ENCODE results near the gene NECAB3.

The NECAB3 gene

DNA sequence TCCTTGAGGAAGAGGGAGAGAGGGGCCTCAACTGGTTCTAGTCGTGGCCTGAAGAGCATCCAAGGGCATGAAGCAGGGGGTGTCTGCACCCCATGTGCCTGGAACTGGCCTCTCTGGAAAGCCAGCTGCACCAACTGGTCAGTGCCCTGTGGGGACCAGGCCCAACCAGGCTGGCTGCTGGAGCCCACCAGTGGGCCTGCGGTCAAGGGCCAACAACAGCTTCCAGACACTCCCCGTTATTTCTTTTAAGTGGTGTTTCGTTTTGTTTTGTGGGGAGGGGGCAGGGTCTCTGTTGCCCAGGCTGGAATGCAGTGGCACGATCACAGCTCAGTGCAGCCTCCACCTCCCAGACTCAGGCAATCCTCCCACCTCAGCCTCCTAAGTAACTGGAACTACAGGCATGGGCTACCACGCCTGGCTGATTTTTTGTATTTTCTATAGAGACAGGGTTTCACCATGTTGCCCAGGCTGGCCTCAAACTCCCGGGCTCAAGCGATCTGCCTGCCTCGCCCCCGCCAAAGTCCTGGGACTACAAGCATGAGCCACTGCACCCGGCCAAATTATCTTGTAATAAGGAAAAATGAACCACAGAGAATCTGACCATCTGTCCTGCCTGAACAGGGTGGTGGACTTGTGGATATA lies 24.0 kb downstream of the NECAB3 start:
- Histone ChIP-seq H3K4me2 (ENCODE audit: low read length) (no peak overlapping the region), H3K9me3 (ENCODE audit: low read length) (no peaks in the 10 kb centered on the region), H3K9ac (ENCODE audit: low read length) (no peak overlapping the region), H4K20me1 (ENCODE audit: insufficient read depth, low read length) (no peaks in the 10 kb centered on the region), H3K27ac (ENCODE audit: low read depth, low read length, poor library complexity, severe bottlenecking) (no peak overlapping the region), H3K4me1 (ENCODE audit: insufficient read depth, low read length, severe bottlenecking) (peaks cover 30% of the 10 kb centered on the region), H3F3A (ENCODE audit: insufficient read depth, low read length) (no peaks in the 10 kb centered on the region), H3K79me2 (ENCODE audit: insufficient read depth, low read length) (no peaks in the 10 kb centered on the region), H2AFZ (ENCODE audit: low read length) (no peak overlapping the region), H3K27me3 (ENCODE audit: insufficient read depth, low read length) (no peaks in the 10 kb centered on the region), H3K36me3 (ENCODE audit: insufficient read depth, low read length) (peaks cover 6% of the 10 kb centered on the region; the same call in 1 of the 2 replicates), H3K9me2 (ENCODE audit: low read depth, low read length) (no peaks in the 10 kb centered on the region), H3K4me3 (ENCODE audit: low read depth, low read length, poor library complexity, severe bottlenecking) (no peak overlapping the region)
- TF ChIP-seq EZH2 (IDR thresholded peaks at IDR 0.05; ENCODE audit: borderline replicate concordance, low read length): no peak
- TF ChIP-seq, protein P1, sequence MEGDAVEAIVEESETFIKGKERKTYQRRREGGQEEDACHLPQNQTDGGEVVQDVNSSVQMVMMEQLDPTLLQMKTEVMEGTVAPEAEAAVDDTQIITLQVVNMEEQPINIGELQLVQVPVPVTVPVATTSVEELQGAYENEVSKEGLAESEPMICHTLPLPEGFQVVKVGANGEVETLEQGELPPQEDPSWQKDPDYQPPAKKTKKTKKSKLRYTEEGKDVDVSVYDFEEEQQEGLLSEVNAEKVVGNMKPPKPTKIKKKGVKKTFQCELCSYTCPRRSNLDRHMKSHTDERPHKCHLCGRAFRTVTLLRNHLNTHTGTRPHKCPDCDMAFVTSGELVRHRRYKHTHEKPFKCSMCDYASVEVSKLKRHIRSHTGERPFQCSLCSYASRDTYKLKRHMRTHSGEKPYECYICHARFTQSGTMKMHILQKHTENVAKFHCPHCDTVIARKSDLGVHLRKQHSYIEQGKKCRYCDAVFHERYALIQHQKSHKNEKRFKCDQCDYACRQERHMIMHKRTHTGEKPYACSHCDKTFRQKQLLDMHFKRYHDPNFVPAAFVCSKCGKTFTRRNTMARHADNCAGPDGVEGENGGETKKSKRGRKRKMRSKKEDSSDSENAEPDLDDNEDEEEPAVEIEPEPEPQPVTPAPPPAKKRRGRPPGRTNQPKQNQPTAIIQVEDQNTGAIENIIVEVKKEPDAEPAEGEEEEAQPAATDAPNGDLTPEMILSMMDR (IDR thresholded peaks at IDR 0.05; ENCODE audit: low read length): no peak

GRCh38 chr20:33649201-33649681 lies 25.0 kb downstream of the NECAB3 start:
- H3K9me3 ChIP-seq (ENCODE audit: low read length): no peaks in the 10 kb centered on the region
- H3K36me3 ChIP-seq (ENCODE audit: insufficient read depth, low read length): peaks cover 16% of the 10 kb centered on the region
- peaks cover 25% of the 10 kb centered on the region for H3K4me1 ChIP-seq (ENCODE audit: insufficient read depth, low read length, severe bottlenecking)
- no peaks in the 10 kb centered on the region for H4K20me1 ChIP-seq (ENCODE audit: insufficient read depth, low read length)
- no peaks in the 10 kb centered on the region for H3K9me2 ChIP-seq (ENCODE audit: low read depth, low read length)
- no peaks in the 10 kb centered on the region for H3K79me2 ChIP-seq (ENCODE audit: insufficient read depth, low read length)
- H3F3A ChIP-seq (ENCODE audit: insufficient read depth, low read length): no peaks in the 10 kb centered on the region
- H3K4me3 ChIP-seq (ENCODE audit: low read depth, low read length, poor library complexity, severe bottlenecking): no peak overlapping the region
- H3K4me2 ChIP-seq (ENCODE audit: low read length): no peak overlapping the region
- TF ChIP-seq EZH2 (IDR thresholded peaks at IDR 0.05; ENCODE audit: borderline replicate concordance, low read length): no peak
- TF ChIP-seq, protein P1 (IDR thresholded peaks at IDR 0.05; ENCODE audit: low read length): no peak
- no peak overlapping the region for H3K9ac ChIP-seq (ENCODE audit: low read length)
- H2AFZ ChIP-seq (ENCODE audit: low read length): no peak overlapping the region
- no peaks in the 10 kb centered on the region for H3K27me3 ChIP-seq (ENCODE audit: insufficient read depth, low read length)
- H3K27ac ChIP-seq (ENCODE audit: low read depth, low read length, poor library complexity, severe bottlenecking): no peak overlapping the region

GRCh38 chr20:33648396-33649004 lies 25.7 kb downstream of the NECAB3 start:
- H3K27me3 ChIP-seq (ENCODE audit: insufficient read depth, low read length): no peaks in the 10 kb centered on the region
- H3K79me2 ChIP-seq (ENCODE audit: insufficient read depth, low read length): no peaks in the 10 kb centered on the region
- no peak overlapping the region for H2AFZ ChIP-seq (ENCODE audit: low read length)
- H3K9me2 ChIP-seq (ENCODE audit: low read depth, low read length): no peaks in the 10 kb centered on the region
- H3K4me1 ChIP-seq (ENCODE audit: insufficient read depth, low read length, severe bottlenecking): peaks cover 17% of the 10 kb centered on the region
- H4K20me1 ChIP-seq (ENCODE audit: insufficient read depth, low read length): no peaks in the 10 kb centered on the region
- H3K4me3 ChIP-seq (ENCODE audit: low read depth, low read length, poor library complexity, severe bottlenecking): no peak overlapping the region
- H3K4me2 ChIP-seq (ENCODE audit: low read length): no peak overlapping the region
- H3K9ac ChIP-seq (ENCODE audit: low read length): no peak overlapping the region
- H3K27ac ChIP-seq (ENCODE audit: low read depth, low read length, poor library complexity, severe bottlenecking): no peak overlapping the region
- H3K9me3 ChIP-seq (ENCODE audit: low read length): no peaks in the 10 kb centered on the region
- H3K36me3 ChIP-seq (ENCODE audit: insufficient read depth, low read length): peaks cover 20% of the 10 kb centered on the region
- H3F3A ChIP-seq (ENCODE audit: insufficient read depth, low read length): no peaks in the 10 kb centered on the region
- TF ChIP-seq EZH2 (IDR thresholded peaks at IDR 0.05; ENCODE audit: borderline replicate concordance, low read length): no peak
- TF ChIP-seq, protein P1 (IDR thresholded peaks at IDR 0.05; ENCODE audit: low read length): no peak
